Hematopoietic multipotent progenitor cell treated with erythropoietin and hydrocortisone succinate and interleukin-3 and kit ligand, for 8 days (in vitro differentiated cells): ENCODE data around the gene SMG7.

Experiments
- DNase-seq: peaks from one replicate; pipeline ENCODE4 v3.0.0-alpha.2; 2015

Gene SMG7

GRCh38 chr1:183592733-183593132 lies 120.4 kb downstream of the SMG7 start:
- no peak for DNase-seq

GRCh38 chr1:183593356-183593755 lies 121.1 kb downstream of the SMG7 start:
- DNase-seq = no peak

- DNase-seq = no peak
These were observed 123.2 kb downstream of the SMG7 start for GRCh38 chr1:183595537-183595936.

- no peak for DNase-seq
These were observed 124.2 kb downstream of the SMG7 start for GRCh38 chr1:183596500-183596899.

GRCh38 chr1:183597656-183598347 lies 125.5 kb downstream of the SMG7 start:
- no peak for DNase-seq

GRCh38 chr1:183598386-183598785 lies 126.1 kb downstream of the SMG7 start:
- no peak for DNase-seq

- DNase-seq = peak; percentile 22
These were observed 127.8 kb downstream of the SMG7 start for GRCh38 chr1:183600136-183600535.

- no peak for DNase-seq
These were observed 128.3 kb downstream of the SMG7 start for GRCh38 chr1:183600634-183601033.

GRCh38 chr1:183602510-183602909 lies 130.2 kb downstream of the SMG7 start:
- no peak for DNase-seq
